ENCODE results near the gene RNLS.

- no peak for TF ChIP-seq POLR2A (IDR thresholded peaks at IDR 0.05; ENCODE audit: extremely low read depth, insufficient read length)
- TF ChIP-seq CTCF (IDR thresholded peaks at IDR 0.05; ENCODE audit: low read depth, low read length): no peak
- TF ChIP-seq MYC (IDR thresholded peaks at IDR 0.05; ENCODE audit: low read depth, low read length): no peak
- no peak for TF ChIP-seq MAX (IDR thresholded peaks at IDR 0.05; ENCODE audit: low read depth, low read length)
Observed at GRCh38 chr10:88494537-88494936, 88.6 kb downstream of the RNLS start.
